GM12891 (cell line): ENCODE measurements around the gene CNPY2.
"Not testable (repeated sequence)": the region's sequence is repeated elsewhere in the genome, so short reads cannot be mapped to it uniquely, and the experiment has no call there.

Experiments used
- POLR2A ChIP-seq: IDR thresholded peaks from 2 replicates; pipeline ENCODE4 v1.6.1; 2011; ENCODE audit warnings: low read depth, low read length, control low read depth
- POLR2AphosphoS5 ChIP-seq: IDR thresholded peaks from 2 replicates; pipeline ENCODE4 v1.6.1; 2011; ENCODE audit warnings: low read depth, low read length, control low read depth
- SPI1 ChIP-seq: IDR thresholded peaks from 2 replicates; pipeline ENCODE4 v1.6.1; 2011; ENCODE audit warnings: low read depth, low read length, control low read depth
- TAF1 ChIP-seq: IDR thresholded peaks from 2 replicates; pipeline ENCODE4 v1.6.1; 2011; ENCODE audit warnings: low read depth, low read length, control low read depth

GRCh38 chr12:56335527-56335926 lies 19.7 kb upstream of the CNPY2 start:
- TF ChIP-seq POLR2A, POLR2AphosphoS5, TAF1, SPI1: not testable (repeated sequence)
